GM18508 (cell line): ENCODE data around the gene SSTR3.

Experiments used
- ATAC-seq: cut with Tn5 transposase; IDR thresholded peaks from one replicate; pipeline ENCODE4 v1.9.1; 2021; ENCODE audit warnings: moderate number of reproducible peaks; ENCODE audit not compliant: insufficient read depth, unreplicated experiment

SSTR3 gene

GRCh38 chr22:37229805-37230672 is 17.8 kb upstream of the SSTR3 start:
- ATAC-seq = no peak

- no peak for ATAC-seq
Measured at GRCh38 chr22:37229012-37229804, 16.9 kb upstream of the SSTR3 start.

GRCh38 chr22:37228106-37229011 is 16.1 kb upstream of the SSTR3 start:
- no peak for ATAC-seq

- ATAC-seq = no peak
Measured at GRCh38 chr22:37226514-37226913, 14.2 kb upstream of the SSTR3 start.

- no peak for ATAC-seq
Measured at GRCh38 chr22:37226087-37226486, 13.8 kb upstream of the SSTR3 start.

GRCh38 chr22:37225481-37225880 is 13.2 kb upstream of the SSTR3 start:
- no peak for ATAC-seq

- no peak for ATAC-seq
Measured at GRCh38 chr22:37224757-37225420, 12.6 kb upstream of the SSTR3 start.

GRCh38 chr22:37223965-37224551 is 11.8 kb upstream of the SSTR3 start:
- no peak for ATAC-seq

GRCh38 chr22:37222440-37222971 is 10.2 kb upstream of the SSTR3 start:
- ATAC-seq = no peak

- no peak for ATAC-seq
Measured at GRCh38 chr22:37221424-37222333, 9.4 kb upstream of the SSTR3 start.

GRCh38 chr22:37220543-37220981 is 8.3 kb upstream of the SSTR3 start:
- ATAC-seq = no peak

GRCh38 chr22:37219533-37219932 is 7.3 kb upstream of the SSTR3 start:
- no peak for ATAC-seq

- peak; percentile 60 for ATAC-seq
Measured at GRCh38 chr22:37218771-37219411, 6.6 kb upstream of the SSTR3 start.

- ATAC-seq = no peak
Measured at GRCh38 chr22:37218399-37218770, 6.1 kb upstream of the SSTR3 start.

GRCh38 chr22:37215890-37216289 is 3.6 kb upstream of the SSTR3 start:
- ATAC-seq = no peak

- ATAC-seq = no peak
Measured at GRCh38 chr22:37214731-37215030, 2.4 kb upstream of the SSTR3 start.

GRCh38 chr22:37213941-37214730 is 1.9 kb upstream of the SSTR3 start:
- ATAC-seq = no peak
